NB4 (cell line): ENCODE measurements around the gene FUT3.
A peak's percentile ranks its signal among the peaks of the same experiment; 100 is the strongest.

Source experiments
- DNase-seq: peaks from one replicate; pipeline ENCODE4 v3.0.0; 2010; ENCODE audit warnings: low read depth
- H3K4me3 ChIP-seq: one replicate; pipeline ENCODE4 v1.5.1; 2011; ENCODE audit warnings: mild to moderate bottlenecking, low read depth, low read length, moderate library complexity
- CTCF ChIP-seq: IDR thresholded peaks from one replicate; pipeline ENCODE4 v1.5.1; 2012; ENCODE audit warnings: low read depth, low read length
- MYC ChIP-seq: IDR thresholded peaks from 2 replicates; pipeline ENCODE4 v1.6.1; 2011; ENCODE audit warnings: low read depth, low read length
- POLR2A ChIP-seq: IDR thresholded peaks from 2 replicates; pipeline ENCODE4 v1.6.1; 2011; ENCODE audit warnings: mild to moderate bottlenecking; ENCODE audit not compliant: insufficient read length; ENCODE audit errors: extremely low read depth
- TF ChIP-seq, protein P1 (sequence below): IDR thresholded peaks from 2 replicates; pipeline ENCODE4 v1.6.1; 2011; ENCODE audit warnings: low read depth, low read length

Gene FUT3

GRCh38 chr19:5814123-5814851, 37.0 kb downstream of the FUT3 start:
- TF ChIP-seq POLR2A: no peak
- no peak for TF ChIP-seq CTCF
- TF ChIP-seq, protein P1, sequence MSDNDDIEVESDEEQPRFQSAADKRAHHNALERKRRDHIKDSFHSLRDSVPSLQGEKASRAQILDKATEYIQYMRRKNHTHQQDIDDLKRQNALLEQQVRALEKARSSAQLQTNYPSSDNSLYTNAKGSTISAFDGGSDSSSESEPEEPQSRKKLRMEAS: no peak
- no peak for TF ChIP-seq MYC
- H3K4me3 ChIP-seq: no peak overlapping the region
- DNase-seq: no peak

DNA sequence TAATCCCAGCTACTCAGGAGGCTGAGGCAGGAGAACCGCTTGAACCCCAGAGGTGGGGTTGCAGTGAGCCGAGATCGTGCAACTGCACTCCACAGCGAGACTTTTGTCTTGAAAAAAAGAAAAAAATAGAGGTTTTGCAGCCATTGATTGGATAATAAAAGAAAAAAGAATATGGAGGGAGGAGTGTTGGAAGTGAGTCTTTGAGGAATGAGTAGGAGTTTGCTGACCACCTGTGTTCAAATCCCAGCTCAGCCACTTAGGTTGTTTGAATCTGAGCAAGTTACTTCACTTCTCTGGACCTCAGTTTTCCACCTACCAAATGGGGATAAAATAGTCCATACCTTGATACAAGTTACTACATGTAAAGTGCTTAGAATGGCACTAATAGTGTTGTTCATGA, 40.1 kb downstream of the FUT3 start:
- no peak for DNase-seq
- TF ChIP-seq, protein P1: no peak
- no peak for TF ChIP-seq CTCF
- no peak for TF ChIP-seq MYC
- TF ChIP-seq POLR2A: no peak
- H3K4me3 ChIP-seq: no peak overlapping the region

DNA sequence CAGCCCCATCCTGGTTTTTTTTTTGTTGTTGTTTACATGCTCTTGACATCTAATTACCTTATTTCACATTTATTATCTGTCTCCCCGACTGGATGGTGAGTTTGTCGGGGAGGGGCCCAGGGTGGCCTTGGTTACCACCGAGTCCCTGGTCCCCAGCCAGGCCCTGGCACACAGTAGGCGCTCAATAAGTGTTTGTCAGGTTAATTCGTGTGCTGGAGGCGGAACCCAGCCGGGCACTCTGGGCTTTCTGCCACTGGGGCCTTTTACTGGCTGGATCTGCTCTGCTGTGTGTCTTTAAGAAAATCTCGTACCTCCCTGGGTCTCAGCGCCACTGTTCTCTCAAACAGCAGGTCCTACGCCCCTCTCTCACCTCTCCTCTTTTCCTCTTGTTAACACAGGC, 41.8 kb downstream of the FUT3 start:
- no peak overlapping the region for H3K4me3 ChIP-seq
- TF ChIP-seq, protein P1: no peak
- TF ChIP-seq CTCF: no peak
- no peak for TF ChIP-seq POLR2A
- TF ChIP-seq MYC: no peak
- no peak for DNase-seq

DNA sequence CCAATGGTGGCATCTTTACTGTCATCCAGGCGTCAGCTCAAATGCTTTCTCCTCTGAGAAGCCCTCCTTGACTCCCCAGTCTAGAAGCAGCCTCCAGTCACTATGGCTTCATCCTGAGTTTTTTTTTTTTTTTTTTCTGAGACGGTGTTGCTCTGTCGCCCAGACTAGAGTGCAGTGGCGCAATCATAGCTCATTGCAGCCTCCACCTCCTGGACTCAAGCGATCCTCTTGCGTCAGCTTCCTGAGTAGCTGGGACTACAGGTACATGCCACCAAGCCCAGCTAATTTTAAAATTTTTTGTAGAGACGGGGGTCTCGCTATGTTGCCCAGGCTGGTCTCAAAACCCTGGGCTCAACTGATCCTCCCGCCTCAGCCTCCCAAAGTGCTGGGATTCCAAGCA, 42.2 kb downstream of the FUT3 start:
- DNase-seq: peak; percentile 75
- no peak for TF ChIP-seq MYC
- TF ChIP-seq POLR2A: no peak
- no peak for TF ChIP-seq CTCF
- TF ChIP-seq, protein P1: no peak
- no peak overlapping the region for H3K4me3 ChIP-seq

GRCh38 chr19:5808120-5808816, 43.0 kb downstream of the FUT3 start:
- no peak overlapping the region for H3K4me3 ChIP-seq
- TF ChIP-seq CTCF: no peak
- TF ChIP-seq, protein P1: no peak
- no peak for TF ChIP-seq POLR2A
- no peak for TF ChIP-seq MYC
- DNase-seq: no peak
